HEK293 (cell line): ENCODE measurements around the gene PDZD2.

Experiments
- BCL11A ChIP-seq: fragments of 450-650 bp; formaldehyde crosslinking; IDR thresholded peaks from 2 replicates; pipeline ENCODE4 v1.5.1; 2016; ENCODE audit warnings: low read depth, missing biosample characterization, missing genetic modification characterization
- KLF16 ChIP-seq: fragments of 450-650 bp; formaldehyde crosslinking; IDR thresholded peaks from 2 replicates; pipeline ENCODE4 v1.5.1; 2017; ENCODE audit warnings: missing biosample characterization, missing genetic modification characterization
- KLF9 ChIP-seq: fragments of 450-650 bp; formaldehyde crosslinking; IDR thresholded peaks from 2 replicates; pipeline ENCODE4 v1.5.1; 2016; ENCODE audit warnings: missing biosample characterization, missing genetic modification characterization, low read depth
- REPIN1 ChIP-seq: fragments of 450-650 bp; formaldehyde crosslinking; IDR thresholded peaks from 2 replicates; pipeline ENCODE4 v1.5.1; 2017; ENCODE audit warnings: missing biosample characterization, missing genetic modification characterization, low read depth
- TRIM28 ChIP-seq: IDR thresholded peaks from 2 replicates; pipeline ENCODE4 v1.6.1; 2011; ENCODE audit warnings: low read length, control low read depth, borderline replicate concordance
- ZBTB17 ChIP-seq: fragments of 450-650 bp; formaldehyde crosslinking; IDR thresholded peaks from 2 replicates; pipeline ENCODE4 v1.5.1; 2016; ENCODE audit warnings: missing biosample characterization, missing genetic modification characterization
- ZFP41 ChIP-seq: fragments of 450-650 bp; formaldehyde crosslinking; IDR thresholded peaks from 2 replicates; pipeline ENCODE4 v1.5.1; 2016; ENCODE audit warnings: missing biosample characterization, missing genetic modification characterization, borderline replicate concordance
- ZNF184 ChIP-seq: fragments of 450-650 bp; IDR thresholded peaks from 2 replicates; pipeline ENCODE4 v1.5.1; 2018; ENCODE audit warnings: missing biosample characterization, mild to moderate bottlenecking, missing genetic modification characterization
- ZNF19 ChIP-seq: fragments of 450-650 bp; formaldehyde crosslinking; IDR thresholded peaks from 2 replicates; pipeline ENCODE4; 2016; ENCODE audit warnings: missing biosample characterization, missing genetic modification characterization, low read depth
- ZNF274 ChIP-seq, 2 experiments: fragments of 200-500 bp in 1 of 2; fragments of 450-650 bp in 1 of 2; sonication (Bioruptor generic) in 1 of 2; formaldehyde crosslinking in 1 of 2; IDR thresholded peaks; 2 replicates each; pipeline versions ENCODE4 v1.5.1 to v1.6.1; 2014 to 2016; ENCODE audit warnings: borderline replicate concordance in 1 of 2, inconsistent platforms in 1 of 2, low read length in 1 of 2, missing biosample characterization in 1 of 2, missing genetic modification characterization in 1 of 2
- ZNF292 ChIP-seq: fragments of 450-650 bp; formaldehyde crosslinking; IDR thresholded peaks from 2 replicates; pipeline ENCODE4 v1.5.1; 2016; ENCODE audit warnings: low read depth, missing biosample characterization, missing genetic modification characterization, borderline replicate concordance
- ZNF398 ChIP-seq: fragments of 450-650 bp; formaldehyde crosslinking; IDR thresholded peaks from 2 replicates; pipeline ENCODE4 v1.5.1; 2017; ENCODE audit warnings: missing biosample characterization, missing genetic modification characterization
- ZNF558 ChIP-seq: fragments of 450-650 bp; formaldehyde crosslinking; IDR thresholded peaks from 2 replicates; pipeline ENCODE4 v1.5.1; 2016; ENCODE audit warnings: missing biosample characterization, missing genetic modification characterization
- TF ChIP-seq, protein P1 (sequence below): fragments of 450-650 bp; formaldehyde crosslinking; IDR thresholded peaks from 2 replicates; pipeline ENCODE4 v1.5.1; 2016; ENCODE audit warnings: missing biosample characterization, missing genetic modification characterization

GRCh38 chr5:32155211-32155610 is 516.3 kb downstream of the PDZD2 start:
- TF ChIP-seq ZBTB17 (tag by site-specific recombination) (no peak), REPIN1 (tag by site-specific recombination) (no peak), BCL11A (no peak), ZNF19 (no peak), KLF9 (tag by site-specific recombination) (no peak), ZFP41 (tag by site-specific recombination) (no peak), TRIM28 (no peak), KLF16 (no peak), ZNF292 (tag by site-specific recombination) (no peak), ZNF558 (tag by site-specific recombination) (no peak), ZNF274 (IDR thresholded peaks at IDR 0.05; ENCODE audit: low read length) (no peak), ZNF274 (tag by site-specific recombination; IDR thresholded peaks at IDR 0.05; ENCODE audit: borderline replicate concordance) (no peak), ZNF398 (tag by site-specific recombination) (no peak), ZNF184 (no peak)
- TF ChIP-seq, protein P1, sequence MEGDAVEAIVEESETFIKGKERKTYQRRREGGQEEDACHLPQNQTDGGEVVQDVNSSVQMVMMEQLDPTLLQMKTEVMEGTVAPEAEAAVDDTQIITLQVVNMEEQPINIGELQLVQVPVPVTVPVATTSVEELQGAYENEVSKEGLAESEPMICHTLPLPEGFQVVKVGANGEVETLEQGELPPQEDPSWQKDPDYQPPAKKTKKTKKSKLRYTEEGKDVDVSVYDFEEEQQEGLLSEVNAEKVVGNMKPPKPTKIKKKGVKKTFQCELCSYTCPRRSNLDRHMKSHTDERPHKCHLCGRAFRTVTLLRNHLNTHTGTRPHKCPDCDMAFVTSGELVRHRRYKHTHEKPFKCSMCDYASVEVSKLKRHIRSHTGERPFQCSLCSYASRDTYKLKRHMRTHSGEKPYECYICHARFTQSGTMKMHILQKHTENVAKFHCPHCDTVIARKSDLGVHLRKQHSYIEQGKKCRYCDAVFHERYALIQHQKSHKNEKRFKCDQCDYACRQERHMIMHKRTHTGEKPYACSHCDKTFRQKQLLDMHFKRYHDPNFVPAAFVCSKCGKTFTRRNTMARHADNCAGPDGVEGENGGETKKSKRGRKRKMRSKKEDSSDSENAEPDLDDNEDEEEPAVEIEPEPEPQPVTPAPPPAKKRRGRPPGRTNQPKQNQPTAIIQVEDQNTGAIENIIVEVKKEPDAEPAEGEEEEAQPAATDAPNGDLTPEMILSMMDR: no peak
